HCT116 (cell line): ENCODE results near the gene G3BP1.

Source experiments
- CTCF ChIP-seq, 3 experiments: fragments of 200-600 bp in 1 of 3; sonication (generic) in 1 of 3; IDR thresholded peaks in 2 of 3; conservative IDR thresholded peaks in 1 of 3; 2 replicates each; pipeline ENCODE4 v1.5.1; 2012 to 2017; ENCODE audit warnings: low read depth in 2 of 3, low read length in 2 of 3, antibody characterized with exemption in 1 of 3, borderline replicate concordance in 1 of 3, control low read depth in 1 of 3, mild to moderate bottlenecking in 1 of 3, mixed read lengths in 1 of 3, mixed run types in 1 of 3, moderate library complexity in 1 of 3; ENCODE audit not compliant: insufficient read depth in 1 of 3
- RAD21 ChIP-seq: IDR thresholded peaks from 2 replicates; pipeline ENCODE4 v1.6.1; 2012; ENCODE audit warnings: low read depth, mild to moderate bottlenecking
- SP1 ChIP-seq: IDR thresholded peaks from 2 replicates; pipeline ENCODE4 v1.6.1; 2012; ENCODE audit warnings: low read depth
- SRF ChIP-seq: IDR thresholded peaks from 2 replicates; pipeline ENCODE4 v1.6.1; 2012; ENCODE audit warnings: low read depth
- YY1 ChIP-seq: IDR thresholded peaks from 2 replicates; pipeline ENCODE4 v1.6.1; 2011; ENCODE audit warnings: low read length, low read depth, moderate library complexity, mild to moderate bottlenecking; ENCODE audit not compliant: insufficient replicate concordance; ENCODE audit errors: extremely low read depth

- TF ChIP-seq CTCF (IDR thresholded peaks at IDR 0.05 in 2 of 3, conservative IDR thresholded peaks at IDR 0.05 in 1 of 3; ENCODE audit: borderline replicate concordance in 1 of 3, insufficient read depth in 1 of 3, low read depth in 2 of 3, low read length in 2 of 3), result no peak
- no peak for TF ChIP-seq YY1
- TF ChIP-seq RAD21, result no peak
- no peak for TF ChIP-seq SRF
- no peak for TF ChIP-seq SP1
Measured at GRCh38 chr5:151780348-151780747, 8.6 kb downstream of the G3BP1 start.
